Pons (tissue), 1 donor: ENCODE results near the gene ZNF189.

Source experiments
- DNase-seq: peaks from one replicate; pipeline ENCODE4 v3.0.0-alpha.2; 2016; ENCODE audit warnings: low spot score

Gene ZNF189

GRCh38 chr9:101453776-101454570 is 55.3 kb downstream of the ZNF189 start:
- no peak for DNase-seq

GRCh38 chr9:101455656-101456240 is 57.1 kb downstream of the ZNF189 start:
- no peak for DNase-seq

- DNase-seq: no peak
Observed at GRCh38 chr9:101457003-101457402, 58.4 kb downstream of the ZNF189 start.

DNA sequence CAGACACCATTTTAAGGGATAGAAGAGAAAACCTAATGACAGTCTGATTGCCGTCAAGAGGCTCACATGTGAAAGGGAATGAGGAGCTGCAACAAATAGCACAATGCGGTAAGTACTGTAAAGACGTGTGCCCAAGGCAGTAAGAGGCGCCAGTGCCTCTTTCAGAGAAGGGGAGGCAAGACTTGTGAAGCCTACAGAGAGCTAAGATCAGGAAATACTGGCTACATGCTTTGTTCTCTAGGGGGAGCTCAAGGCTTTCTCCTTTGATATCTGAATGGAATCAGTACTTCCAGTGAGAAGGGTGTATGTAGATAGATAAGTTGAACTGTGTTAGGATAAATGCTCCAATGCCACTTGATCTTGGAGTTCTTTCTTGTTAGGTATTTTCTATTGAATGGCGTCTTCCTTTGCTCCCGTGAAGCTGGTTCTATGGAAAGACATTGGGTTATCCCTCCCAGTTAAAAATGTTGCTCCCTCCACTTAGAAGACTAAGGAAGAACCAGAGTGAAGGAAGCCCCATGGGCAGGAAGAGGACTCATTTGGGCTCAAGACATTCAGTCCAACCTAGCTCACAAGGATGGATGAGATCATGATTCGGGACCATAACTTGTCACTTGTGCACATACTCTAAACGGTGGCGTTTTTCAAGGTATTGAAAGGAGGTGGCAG is 60.4 kb downstream of the ZNF189 start:
- peak; percentile 96 for DNase-seq
